H1 (cell line): Measurements from ENCODE around the gene COL16A1. TPM values are rescaled to one million over a fixed set of nuclear protein-coding genes. Genes with fewer than 3 reads are reported as not detected.

Experiments
- CTCF ChIA-PET: fragments of 300-600 bp; sonication (Branson Sonifier 250); formaldehyde crosslinking; loops from one replicate; lab custom pipeline; 2021; ENCODE audit not compliant: partially characterized antibody; lab: Charles Lee
- POLR2A ChIA-PET: fragments of 300-600 bp; sonication (Branson Sonifier 250); formaldehyde crosslinking; loops from one replicate; lab custom pipeline; 2021; ENCODE audit warnings: inconsistent platforms; ENCODE audit not compliant: partially characterized antibody; lab: Charles Lee
- DNase-seq, 2 experiments: peaks; one replicate each; pipeline versions ENCODE4 v3.0.0 to v3.0.0-alpha.2; 2010 to 2022; ENCODE audit warnings: low spot score in 2 of 2, low read depth in 1 of 2, mixed read lengths in 1 of 2
- FAIRE-seq: peaks from 2 replicates; lab custom pipeline; 2011; peaks lifted over from hg19 to GRCh38; lab: Jason Lieb, UNC
- H2AFZ ChIP-seq: 2 replicates; pipeline ENCODE4 v1.8.1; 2012; ENCODE audit warnings: low read length, inconsistent platforms
- H2AK5ac ChIP-seq: 2 replicates; pipeline ENCODE4 v1.6.1; 2013; ENCODE audit warnings: low read depth, low read length
- H2BK120ac ChIP-seq: replicated peaks from 2 replicates; pipeline ENCODE3; 2013; ENCODE audit warnings: low read depth, low read length, inconsistent platforms
- H2BK12ac ChIP-seq: 2 replicates; pipeline ENCODE4 v1.6.1; 2013; ENCODE audit warnings: low read depth, low read length
- H2BK15ac ChIP-seq: 2 replicates; pipeline ENCODE4 v1.6.1; 2013; ENCODE audit warnings: low read length
- H2BK20ac ChIP-seq: 2 replicates; pipeline ENCODE4 v1.6.1; 2013; ENCODE audit warnings: low read length
- H2BK5ac ChIP-seq: 2 replicates; pipeline ENCODE4 v1.6.1; 2013; ENCODE audit warnings: low read depth, low read length
- H3K14ac ChIP-seq: 2 replicates; pipeline ENCODE4 v1.6.1; 2013; ENCODE audit warnings: inconsistent platforms; ENCODE audit not compliant: insufficient read length
- H3K18ac ChIP-seq: 2 replicates; pipeline ENCODE4 v1.6.1; 2013; ENCODE audit warnings: low read length; ENCODE audit errors: extremely low read depth
- H3K23ac ChIP-seq: 2 replicates; pipeline ENCODE4 v1.6.1; 2013; ENCODE audit warnings: inconsistent platforms; ENCODE audit not compliant: insufficient read length
- H3K23me2 ChIP-seq: 2 replicates; pipeline ENCODE4 v1.6.1; 2013; ENCODE audit warnings: low read depth, low read length
- H3K27ac ChIP-seq: 2 replicates; pipeline ENCODE4 v1.6.1; 2011; ENCODE audit warnings: low read depth, low read length, inconsistent platforms
- H3K27me3 ChIP-seq, 4 experiments: replicated peaks in 1 of 4; 1 replicate in 1 of 4; 2 replicates in 3 of 4; pipeline versions ENCODE4 v1.6.1 to v1.8.1; 2011 to 2013; ENCODE audit warnings: low read length in 3 of 4, mild to moderate bottlenecking in 3 of 4, inconsistent platforms in 2 of 4, mixed read lengths in 2 of 4, moderate library complexity in 1 of 4; ENCODE audit not compliant: control insufficient read depth in 3 of 4, insufficient read depth in 3 of 4; ENCODE audit errors: extremely low read depth in 1 of 4
- H3K36me3 ChIP-seq, 4 experiments: 2 replicates each; pipeline versions ENCODE4 v1.6.1 to v1.8.1; 2011 to 2013; ENCODE audit warnings: mild to moderate bottlenecking in 4 of 4, low read length in 3 of 4, moderate library complexity in 2 of 4, control low read depth in 1 of 4, inconsistent platforms in 1 of 4; ENCODE audit not compliant: insufficient read depth in 4 of 4, control insufficient read depth in 2 of 4
- H3K4ac ChIP-seq: replicated peaks from 2 replicates; pipeline ENCODE3; 2013; ENCODE audit warnings: low read length, low read depth, mixed read lengths, inconsistent platforms; ENCODE audit not compliant: insufficient read length
- H3K4me1 ChIP-seq, 4 experiments: replicated peaks in 1 of 4; 1 replicate in 1 of 4; 2 replicates in 3 of 4; pipeline versions ENCODE4 v1.6.1 to v1.8.1; 2011 to 2013; ENCODE audit warnings: low read length in 3 of 4, inconsistent platforms in 2 of 4, mixed read lengths in 1 of 4; ENCODE audit not compliant: insufficient read depth in 4 of 4, control insufficient read depth in 3 of 4
- H3K4me2 ChIP-seq, 2 experiments: 2 replicates each; pipeline versions ENCODE4 v1.6.1 to v1.8.1; 2011 to 2013; ENCODE audit warnings: low read depth in 2 of 2, low read length in 2 of 2, control low read depth in 1 of 2, inconsistent platforms in 1 of 2, mild to moderate bottlenecking in 1 of 2; ENCODE audit not compliant: insufficient read depth in 1 of 2
- H3K4me3 ChIP-seq, 4 experiments: fragments of 200-600, 300-600 bp in 1 of 4; sonication (generic), shearing (Covaris generic), sonication (Bioruptor Twin) in 1 of 4; 2 replicates each; pipeline versions ENCODE4 v1.5.1 to v1.8.1; 2011 to 2016; ENCODE audit warnings: low read length in 4 of 4, low read depth in 3 of 4, control low read depth in 2 of 4, inconsistent platforms in 2 of 4, mild to moderate bottlenecking in 2 of 4, mixed read lengths in 1 of 4, moderate library complexity in 1 of 4; ENCODE audit not compliant: insufficient read depth in 2 of 4; ENCODE audit errors: extremely low read depth in 1 of 4
- H3K56ac ChIP-seq: replicated peaks from 2 replicates; pipeline ENCODE3; 2013; ENCODE audit warnings: low read depth, mild to moderate bottlenecking, mixed read lengths, low read length, inconsistent platforms; ENCODE audit not compliant: insufficient read length
- H3K79me1 ChIP-seq: 2 replicates; pipeline ENCODE4 v1.6.1; 2013; ENCODE audit warnings: low read depth, low read length, control low read depth
- H3K79me2 ChIP-seq, 2 experiments: 2 replicates each; pipeline versions ENCODE4 v1.6.1 to v1.8.1; 2012 to 2013; ENCODE audit warnings: low read length in 2 of 2, mild to moderate bottlenecking in 2 of 2, inconsistent platforms in 1 of 2; ENCODE audit not compliant: insufficient read depth in 2 of 2, control insufficient read depth in 1 of 2
- H3K9ac ChIP-seq, 4 experiments: replicated peaks in 1 of 4; 1 replicate in 1 of 4; 2 replicates in 3 of 4; pipeline versions ENCODE4 v1.6.1 to v1.8.1; 2011 to 2013; ENCODE audit warnings: low read depth in 3 of 4, low read length in 3 of 4, control low read depth in 2 of 4, mild to moderate bottlenecking in 2 of 4, moderate library complexity in 2 of 4, inconsistent platforms in 1 of 4; ENCODE audit errors: extremely low read depth in 1 of 4
- H3K9me3 ChIP-seq, 2 experiments: 2 replicates each; pipeline versions ENCODE4 v1.6.1 to v1.8.1; 2012 to 2013; ENCODE audit warnings: mild to moderate bottlenecking in 2 of 2, moderate library complexity in 2 of 2, control low read depth in 1 of 2, inconsistent platforms in 1 of 2, low read depth in 1 of 2, low read length in 1 of 2, mixed read lengths in 1 of 2; ENCODE audit not compliant: insufficient read depth in 2 of 2
- H4K20me1 ChIP-seq, 2 experiments: replicated peaks in 1 of 2; 2 replicates each; pipeline versions ENCODE3 to v1.8.1; 2011 to 2013; ENCODE audit warnings: inconsistent platforms in 2 of 2, low read length in 2 of 2, mild to moderate bottlenecking in 1 of 2; ENCODE audit not compliant: insufficient read depth in 2 of 2, control insufficient read depth in 1 of 2
- H4K5ac ChIP-seq: 2 replicates; pipeline ENCODE4 v1.6.1; 2013; ENCODE audit warnings: low read length, low read depth, mixed read lengths, inconsistent platforms; ENCODE audit not compliant: insufficient read length
- H4K8ac ChIP-seq: 2 replicates; pipeline ENCODE4 v1.8.0; 2013; ENCODE audit warnings: mild to moderate bottlenecking, moderate library complexity, low read length, inconsistent platforms; ENCODE audit not compliant: insufficient read depth; ENCODE audit errors: extremely low read depth
- H4K91ac ChIP-seq: replicated peaks from 2 replicates; pipeline ENCODE3; 2013; ENCODE audit warnings: low read length, mixed read lengths, inconsistent platforms; ENCODE audit not compliant: insufficient read length
- CTBP2 ChIP-seq: IDR thresholded peaks from 2 replicates; pipeline ENCODE4 v1.7.0; 2011; ENCODE audit warnings: borderline replicate concordance, mild to moderate bottlenecking, moderate library complexity, mixed read lengths, low read length; ENCODE audit not compliant: insufficient read depth, insufficient read length
- SP2 ChIP-seq: IDR thresholded peaks from 2 replicates; pipeline ENCODE4 v1.6.1; 2012; ENCODE audit warnings: mild to moderate bottlenecking, low read length, inconsistent platforms
- TCF12 ChIP-seq: IDR thresholded peaks from 2 replicates; pipeline ENCODE4 v1.6.1; 2011; ENCODE audit warnings: low read depth, mild to moderate bottlenecking, low read length
- WGBS, 2 experiments: shearing (Covaris generic) in 1 of 2; methylation state at CpG; one replicate each; pipeline versions ENCODE4 v1.1.6 to v1.1.7; 2013 to 2015; ENCODE audit warnings: low lambda C conversion rate in 2 of 2, mixed read lengths in 2 of 2, inconsistent platforms in 1 of 2, low coverage in 1 of 2, missing lambda C conversion rate in 1 of 2; ENCODE audit not compliant: insufficient replicate concordance in 2 of 2, insufficient coverage in 1 of 2, insufficient read length in 1 of 2; ENCODE audit errors: extremely low coverage in 1 of 2, missing lambda C conversion rate in 1 of 2; 5-methylcytosine and 5-hydroxymethylcytosine counted together
- polyA plus RNA-seq, 7 experiments: library from polyadenylated mRNA; depleted of rRNA in 3 of 7; stranded (reverse) in 5 of 7; unstranded in 2 of 7; fragments of >200 nt in 5 of 7; fragments of 200-250 nt in 2 of 7; gene quantifications; 1 replicate in 5 of 7; 2 replicates in 1 of 7; 4 replicates in 1 of 7; pipeline versions ENCODE4 v1.2.1 to v1.2.3, GENCODE V29; 2011 to 2013; ENCODE audit warnings: missing spikeins in 2 of 7, mixed read lengths in 2 of 7
- total RNA-seq: library from RNA; stranded (reverse); fragmentation: NEBNext Ultra II Directional; extraction: Animal tissue kit (Norgen Biotek cat#: 25700); gene quantifications from 2 replicates; pipeline ENCODE4 v1.2.1, GENCODE V29; 2021

Gene COL16A1
- total and polyA plus RNA-seq, 2 of the 8 experiments (the other 6 are each of a cell fraction or from before 2014, with no cell fraction given): 2.0 to 10.5 TPM

- Histone ChIP-seq H2AK5ac (no peak overlapping the region), H4K5ac (no peak overlapping the region), H3K36me3 (peaks cover 0 to 6% (median 0%) of the 10 kb centered on the region in 4 experiments; a peak in 2 of 8 replicates), H3K23ac (no peak overlapping the region), H2BK20ac (no peak overlapping the region), H3K18ac (no peak overlapping the region), H3K4me3 (no peak overlapping the region), H4K20me1 (peaks cover 0 to 6% of the 10 kb centered on the region in 2 experiments), H3K79me1 (no peaks in the 10 kb centered on the region; the same call in 1 of the 2 replicates), H4K8ac (no peak overlapping the region), H4K91ac (no peak overlapping the region), H3K27ac (no peak overlapping the region), H3K4me1 (peaks cover 0 to 5% (median 2%) of the 10 kb centered on the region in 4 experiments; a peak in 2 of 7 replicates), H2AFZ (no peak overlapping the region), H3K23me2 (no peaks in the 10 kb centered on the region), H3K9me3 (no peaks in the 10 kb centered on the region), H3K9ac (no peak overlapping the region), H3K56ac (no peak overlapping the region), H3K4ac (no peak overlapping the region), H3K27me3 (no peaks in the 10 kb centered on the region; a peak in 1 of 7 replicates), H2BK5ac (no peak overlapping the region), H3K4me2 (no peak overlapping the region), H2BK12ac (no peak overlapping the region), H2BK15ac (no peak overlapping the region), H2BK120ac (no peak overlapping the region), H3K79me2 (no peaks in the 10 kb centered on the region), H3K14ac (no peak overlapping the region)
- no peak for TF ChIP-seq SP2
- no peak for TF ChIP-seq TCF12
- no peak for TF ChIP-seq CTBP2
- POLR2A ChIA-PET: interaction anchor here (0.6 to 1.4 kb wide), 3 partner anchors 11 to 12 kb away, joined by 3 read pairs; no protein-coding TSS in a partner anchor
- no peak for DNase-seq
- 91% methylated on average over 11 of the region's 19 CpGs; no CpG with 5 or more reads in 1 of the 2 experiments for WGBS, 2 experiments
- FAIRE-seq: no peak
- CTCF ChIA-PET: interaction anchor here (0.7 to 12.9 kb wide), 4 partner anchors 14 to 61 kb away, joined by 3 to 146 read pairs (median 4); no protein-coding TSS in a partner anchor
These were observed 24.0 kb upstream of the COL16A1 start for GRCh38 chr1:31727849-31728248.
